SHP77 treated with DMSO at 0.1 percent for 48 hours (cell line): ENCODE data around the gene ASAP3.
"Not testable (repeated sequence)": the region's sequence is repeated elsewhere in the genome, so short reads cannot be mapped to it uniquely, and the experiment has no call there.

Experiments used
- DNase-seq: peaks from one replicate; lab custom pipeline; 2025; lab: John Stamatoyannopoulos, UW

Gene ASAP3

GRCh38 chr1:23514111-23514679 is 30.2 kb upstream of the ASAP3 start:
- DNase-seq = no peak

GRCh38 chr1:23509896-23510295 is 25.9 kb upstream of the ASAP3 start:
- DNase-seq = no peak

GRCh38 chr1:23506376-23507107 is 22.6 kb upstream of the ASAP3 start:
- DNase-seq = no peak

- DNase-seq = no peak
Measured at GRCh38 chr1:23505851-23506250, 21.9 kb upstream of the ASAP3 start.

- DNase-seq = not testable (repeated sequence)
Measured at GRCh38 chr1:23504156-23504555, 20.2 kb upstream of the ASAP3 start.

GRCh38 chr1:23502951-23503350 is 19.0 kb upstream of the ASAP3 start:
- DNase-seq = no peak

- no peak for DNase-seq
Measured at GRCh38 chr1:23500466-23500865, 16.5 kb upstream of the ASAP3 start.

GRCh38 chr1:23497777-23498439 is 13.9 kb upstream of the ASAP3 start:
- no peak for DNase-seq

- DNase-seq = no peak
Measured at GRCh38 chr1:23496490-23497181, 12.7 kb upstream of the ASAP3 start.

- DNase-seq = not testable (repeated sequence)
Measured at GRCh38 chr1:23494836-23495235, 10.9 kb upstream of the ASAP3 start.

- not testable (repeated sequence) for DNase-seq
Measured at GRCh38 chr1:23492776-23493175, 8.8 kb upstream of the ASAP3 start.

GRCh38 chr1:23492132-23492720 is 8.2 kb upstream of the ASAP3 start:
- no peak for DNase-seq

- DNase-seq = no peak
Measured at GRCh38 chr1:23489842-23490241, 5.9 kb upstream of the ASAP3 start.

GRCh38 chr1:23485002-23485332 is 988 bp upstream of the ASAP3 start:
- no peak for DNase-seq

GRCh38 chr1:23484253-23485001 is 448 bp upstream of the ASAP3 start:
- no peak for DNase-seq

GRCh38 chr1:23481904-23482303 is 2.1 kb downstream of the ASAP3 start:
- DNase-seq = no peak

- DNase-seq = no peak
Measured at GRCh38 chr1:23481026-23481597, 2.9 kb downstream of the ASAP3 start.

GRCh38 chr1:23480187-23481025 is 3.6 kb downstream of the ASAP3 start:
- no peak for DNase-seq

GRCh38 chr1:23479666-23479941 is 4.4 kb downstream of the ASAP3 start:
- DNase-seq = no peak

- DNase-seq = no peak
Measured at GRCh38 chr1:23478896-23479665, 4.9 kb downstream of the ASAP3 start.
